Measurements from ENCODE around the gene EML1.

The EML1 gene

GRCh38 chr14:99788713-99789112 is 4.5 kb upstream of the EML1 start:
- H3K27ac ChIP-seq (replicated peaks), result no peak overlapping the region
- DNase-seq (ENCODE audit: low read depth in 1 of 2, low spot score in 1 of 2), result no peak
- H3K27me3 ChIP-seq (ENCODE audit: insufficient read depth, poor library complexity, severe bottlenecking), result peaks cover 17% of the 10 kb centered on the region
- no peak overlapping the region for H3K4me3 ChIP-seq (replicated peaks; ENCODE audit: insufficient read depth, low read length)
- TF ChIP-seq, protein P1, sequence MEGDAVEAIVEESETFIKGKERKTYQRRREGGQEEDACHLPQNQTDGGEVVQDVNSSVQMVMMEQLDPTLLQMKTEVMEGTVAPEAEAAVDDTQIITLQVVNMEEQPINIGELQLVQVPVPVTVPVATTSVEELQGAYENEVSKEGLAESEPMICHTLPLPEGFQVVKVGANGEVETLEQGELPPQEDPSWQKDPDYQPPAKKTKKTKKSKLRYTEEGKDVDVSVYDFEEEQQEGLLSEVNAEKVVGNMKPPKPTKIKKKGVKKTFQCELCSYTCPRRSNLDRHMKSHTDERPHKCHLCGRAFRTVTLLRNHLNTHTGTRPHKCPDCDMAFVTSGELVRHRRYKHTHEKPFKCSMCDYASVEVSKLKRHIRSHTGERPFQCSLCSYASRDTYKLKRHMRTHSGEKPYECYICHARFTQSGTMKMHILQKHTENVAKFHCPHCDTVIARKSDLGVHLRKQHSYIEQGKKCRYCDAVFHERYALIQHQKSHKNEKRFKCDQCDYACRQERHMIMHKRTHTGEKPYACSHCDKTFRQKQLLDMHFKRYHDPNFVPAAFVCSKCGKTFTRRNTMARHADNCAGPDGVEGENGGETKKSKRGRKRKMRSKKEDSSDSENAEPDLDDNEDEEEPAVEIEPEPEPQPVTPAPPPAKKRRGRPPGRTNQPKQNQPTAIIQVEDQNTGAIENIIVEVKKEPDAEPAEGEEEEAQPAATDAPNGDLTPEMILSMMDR (IDR thresholded peaks at IDR 0.05; ENCODE audit: insufficient read depth, low read length), result no peak
- TF ChIP-seq GABPA (IDR thresholded peaks at IDR 0.05; ENCODE audit: low read depth) (no peak), POLR2AphosphoS5 (IDR thresholded peaks at IDR 0.05; ENCODE audit: low read depth) (no peak), REST (IDR thresholded peaks at IDR 0.05; ENCODE audit: insufficient replicate concordance, low read depth) (no peak), SPI1 (IDR thresholded peaks at IDR 0.05; ENCODE audit: borderline replicate concordance, low read depth) (no peak)

- Histone ChIP-seq H3K27ac (replicated peaks) (no peak overlapping the region), H3K4me3 (replicated peaks; ENCODE audit: insufficient read depth, low read length) (no peak overlapping the region), H3K27me3 (ENCODE audit: insufficient read depth, poor library complexity, severe bottlenecking) (peaks cover 26% of the 10 kb centered on the region)
- no peak for DNase-seq (ENCODE audit: low read depth in 1 of 2, low spot score in 1 of 2)
- TF ChIP-seq POLR2AphosphoS5 (IDR thresholded peaks at IDR 0.05; ENCODE audit: low read depth) (no peak), SPI1 (IDR thresholded peaks at IDR 0.05; ENCODE audit: borderline replicate concordance, low read depth) (no peak), REST (IDR thresholded peaks at IDR 0.05; ENCODE audit: insufficient replicate concordance, low read depth) (no peak), GABPA (IDR thresholded peaks at IDR 0.05; ENCODE audit: low read depth) (no peak)
- TF ChIP-seq, protein P1 (IDR thresholded peaks at IDR 0.05; ENCODE audit: insufficient read depth, low read length), result no peak
Observed at GRCh38 chr14:99789581-99789980, 3.6 kb upstream of the EML1 start.

- Histone ChIP-seq H3K27me3 (ENCODE audit: insufficient read depth, poor library complexity, severe bottlenecking) (peaks cover 33% of the 10 kb centered on the region), H3K27ac (replicated peaks) (no peak overlapping the region), H3K4me3 (replicated peaks; ENCODE audit: insufficient read depth, low read length) (no peak overlapping the region)
- TF ChIP-seq REST (IDR thresholded peaks at IDR 0.05; ENCODE audit: insufficient replicate concordance, low read depth) (no peak), GABPA (IDR thresholded peaks at IDR 0.05; ENCODE audit: low read depth) (no peak), SPI1 (IDR thresholded peaks at IDR 0.05; ENCODE audit: borderline replicate concordance, low read depth) (no peak), POLR2AphosphoS5 (IDR thresholded peaks at IDR 0.05; ENCODE audit: low read depth) (no peak)
- TF ChIP-seq, protein P1 (IDR thresholded peaks at IDR 0.05; ENCODE audit: insufficient read depth, low read length), result no peak
- DNase-seq (ENCODE audit: low read depth in 1 of 2, low spot score in 1 of 2), result no peak
Observed at GRCh38 chr14:99790201-99790977, 2.8 kb upstream of the EML1 start.
